ENCODE measurements around the gene GPR142. TPM values are rescaled to one million over a fixed set of nuclear protein-coding genes. Genes with fewer than 3 reads are reported as not detected.

Gene GPR142
- polyA plus RNA-seq (ENCODE audit: insufficient read length in 4 of 4): under 1 TPM in 3 of 4 donors, not detected in 1; 0.11 to 0.40 (median 0.18) TPM

DNA sequence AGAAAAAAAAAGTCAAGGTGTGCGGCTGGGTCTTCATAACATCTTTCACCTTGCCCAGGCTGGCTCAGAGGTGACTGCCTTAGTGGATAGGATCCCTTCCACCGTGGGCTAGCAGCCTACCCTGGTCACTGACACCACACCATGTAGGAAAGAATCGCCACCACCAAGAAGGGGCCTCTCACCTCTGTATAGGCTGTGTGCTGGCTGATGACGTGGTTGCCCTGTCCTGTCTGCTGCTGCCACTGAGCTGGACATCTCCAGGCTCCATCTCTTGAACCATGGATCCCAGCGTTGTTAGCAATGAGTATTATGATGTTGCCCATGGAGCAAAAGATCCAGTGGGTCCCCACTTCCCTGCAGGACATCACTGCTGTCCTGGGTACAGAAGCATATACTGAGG is at the start of gene GPR142:
Gene GPR142, plus strand, starts transcription at position 301 of the 400 bp plus-strand sequence. CDS start 2,035 bp downstream, outside the sequence.
- no peak for DNase-seq (ENCODE audit: low read depth in 4 of 4, low spot score in 2 of 4)

DNA sequence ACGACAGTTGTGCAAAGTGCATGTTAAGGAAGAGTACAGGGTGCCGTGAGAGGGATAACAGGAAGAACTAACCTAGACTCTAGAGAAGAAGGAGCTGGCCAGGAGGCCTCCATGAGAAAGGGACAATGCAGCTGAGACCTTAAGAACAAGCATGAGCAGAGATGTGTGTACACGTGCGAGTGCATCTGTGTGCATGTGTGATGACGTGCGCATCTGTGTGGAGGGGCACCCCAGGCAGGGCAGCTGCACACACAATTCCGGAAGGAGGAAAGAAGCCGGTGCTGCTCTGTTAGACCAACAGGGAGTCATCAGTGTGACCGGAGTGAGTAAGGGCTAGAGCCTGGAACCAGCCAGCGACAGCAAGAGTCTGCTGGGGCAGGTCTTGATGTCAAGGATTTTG is 48.9 kb upstream of the GPR142 start:
- DNase-seq (ENCODE audit: low read depth in 4 of 4, low spot score in 2 of 4): no peak

DNA sequence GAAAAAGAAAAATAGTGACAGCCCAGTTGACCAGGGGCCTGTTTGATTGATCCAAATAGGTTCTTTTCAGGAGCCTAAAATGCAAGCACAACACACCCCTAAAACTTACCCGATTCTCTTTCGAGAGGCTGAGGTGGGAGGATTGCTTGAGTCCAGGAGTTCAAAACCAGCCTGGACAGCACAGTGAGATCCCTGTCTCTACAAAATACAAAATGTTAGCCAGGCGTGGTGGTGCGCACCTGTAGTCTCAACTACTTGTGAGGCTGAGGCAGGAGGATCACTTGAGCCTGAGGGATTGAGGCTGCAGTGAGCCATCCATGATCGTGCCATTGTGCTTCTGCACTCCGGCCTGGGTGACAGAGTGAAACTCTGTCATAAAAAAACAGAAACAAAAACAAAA is 42.8 kb upstream of the GPR142 start:
- DNase-seq (ENCODE audit: low read depth in 4 of 4, low spot score in 2 of 4): no peak

GRCh38 chr17:74325376-74325742 is 41.9 kb upstream of the GPR142 start:
- no peak for DNase-seq (ENCODE audit: low read depth in 4 of 4, low spot score in 2 of 4)

DNA sequence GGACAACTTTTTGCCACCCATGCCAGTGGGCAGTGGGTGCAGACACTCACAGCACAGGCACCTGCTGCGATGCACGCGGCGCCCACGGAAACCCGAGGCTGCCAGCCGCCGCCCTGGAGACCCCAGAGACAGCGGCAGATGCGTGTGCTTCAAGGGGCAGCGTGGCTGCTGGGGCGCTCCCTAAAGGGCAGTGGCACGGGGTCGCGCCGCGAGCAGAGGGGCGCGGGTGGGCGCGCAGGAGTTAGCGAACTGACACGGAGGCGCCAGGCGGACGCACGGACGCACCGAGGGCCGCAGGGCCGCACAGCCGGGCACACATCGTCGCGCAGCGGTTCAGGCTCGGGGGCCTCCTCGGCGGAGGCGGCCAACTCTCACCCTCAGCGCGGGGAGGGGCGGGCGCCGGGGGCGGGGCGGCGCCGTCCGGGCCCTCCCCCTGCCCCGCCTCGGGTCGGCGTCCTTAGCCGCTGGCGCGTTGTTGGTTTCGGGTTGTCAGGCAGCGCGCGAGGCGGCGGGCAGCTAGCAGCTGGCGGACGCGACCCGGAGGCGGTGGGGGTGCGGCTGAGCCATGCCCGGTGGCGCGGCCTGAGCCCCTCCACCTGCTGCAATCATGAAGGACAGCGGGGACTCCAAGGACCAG is 41.4 kb upstream of the GPR142 start, which contains the start of gene KIF19:
Gene KIF19, plus strand, starts transcription at position 484 of the 637 bp plus-strand sequence. Its CDS starts 124 bp downstream, at position 608.
- DNase-seq (ENCODE audit: low read depth in 4 of 4, low spot score in 2 of 4): no peak

GRCh38 chr17:74326506-74326905 is 40.8 kb upstream of the GPR142 start:
- DNase-seq (ENCODE audit: low read depth in 4 of 4, low spot score in 2 of 4): no peak

DNA sequence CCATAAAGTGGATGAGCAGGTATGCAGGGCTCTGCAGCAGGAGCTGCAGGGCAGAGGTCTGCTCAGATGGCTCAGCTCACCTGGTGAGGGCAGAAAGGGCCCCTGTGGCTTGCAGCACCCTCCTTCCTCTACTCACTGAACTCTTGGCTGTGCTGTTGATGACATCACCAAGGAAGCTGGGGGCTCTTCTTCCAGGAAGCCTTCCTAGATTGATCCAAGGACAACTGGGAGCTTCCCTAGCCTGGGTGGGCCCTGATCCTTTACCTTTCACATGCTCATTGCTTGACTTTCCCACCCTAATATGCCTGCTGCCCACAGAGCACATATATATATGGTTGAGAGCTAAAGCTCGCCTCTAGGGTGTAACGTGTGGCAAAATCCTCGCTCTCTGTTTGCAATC is 38.8 kb upstream of the GPR142 start:
- DNase-seq (ENCODE audit: low read depth in 4 of 4, low spot score in 2 of 4): no peak

GRCh38 chr17:74329378-74329777 is 37.9 kb upstream of the GPR142 start:
- DNase-seq (ENCODE audit: low read depth in 4 of 4, low spot score in 2 of 4): no peak

GRCh38 chr17:74330446-74330845 is 36.9 kb upstream of the GPR142 start:
- DNase-seq (ENCODE audit: low read depth in 4 of 4, low spot score in 2 of 4): no peak

GRCh38 chr17:74332017-74332650 is 35.2 kb upstream of the GPR142 start:
- no peak for DNase-seq (ENCODE audit: low read depth in 4 of 4, low spot score in 2 of 4)

GRCh38 chr17:74332763-74333283 is 34.5 kb upstream of the GPR142 start:
- DNase-seq (ENCODE audit: low read depth in 4 of 4, low spot score in 2 of 4): no peak

GRCh38 chr17:74334393-74335039 is 32.8 kb upstream of the GPR142 start:
- DNase-seq (ENCODE audit: low read depth in 4 of 4, low spot score in 2 of 4): no peak

- no peak for DNase-seq (ENCODE audit: low read depth in 4 of 4, low spot score in 2 of 4)
Measured at GRCh38 chr17:74335529-74336062, 31.7 kb upstream of the GPR142 start.

GRCh38 chr17:74336307-74336706 is 31.0 kb upstream of the GPR142 start:
- DNase-seq (ENCODE audit: low read depth in 4 of 4, low spot score in 2 of 4): no peak

GRCh38 chr17:74337834-74338500 is 29.3 kb upstream of the GPR142 start:
- no peak for DNase-seq (ENCODE audit: low read depth in 4 of 4, low spot score in 2 of 4)

- DNase-seq (ENCODE audit: low read depth in 4 of 4, low spot score in 2 of 4): no peak
Measured at GRCh38 chr17:74339537-74340195, 27.6 kb upstream of the GPR142 start.

- DNase-seq (ENCODE audit: low read depth in 4 of 4, low spot score in 2 of 4): no peak
Measured at GRCh38 chr17:74340470-74341023, 26.8 kb upstream of the GPR142 start.

DNA sequence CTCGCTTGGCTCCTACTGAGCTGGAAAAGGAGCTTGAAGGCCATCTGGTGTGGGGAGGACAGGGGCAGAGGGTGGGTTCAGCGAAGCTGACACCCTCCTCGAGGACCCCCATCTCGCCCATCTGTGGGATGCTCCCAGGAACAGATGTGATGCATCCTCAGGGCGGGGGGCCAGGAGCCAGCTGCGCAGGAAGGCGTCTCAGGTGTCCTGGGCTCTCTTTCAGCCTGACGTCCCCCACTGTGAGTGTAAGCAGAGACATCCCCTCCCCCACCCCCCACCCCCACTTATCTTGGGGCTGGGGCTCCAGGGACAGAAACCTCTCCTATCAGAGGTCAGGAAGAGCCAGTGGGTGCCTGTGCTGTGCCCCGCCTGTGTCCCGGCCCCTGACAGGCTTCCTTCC is 25.1 kb upstream of the GPR142 start:
- no peak for DNase-seq (ENCODE audit: low read depth in 4 of 4, low spot score in 2 of 4)

GRCh38 chr17:74343121-74343520 is 24.2 kb upstream of the GPR142 start:
- no peak for DNase-seq (ENCODE audit: low read depth in 4 of 4, low spot score in 2 of 4)
